Stimulated activated CD4-positive, alpha-beta T cell treated with anti-CD3 and anti-CD28 coated beads, Interleukin-4, amount 100 ng/mL, for 4 hours (primary cell): ENCODE data around the gene TFRC.
"Not testable (repeated sequence)": the region's sequence is repeated elsewhere in the genome, so short reads cannot be mapped to it uniquely, and the experiment has no call there.

Experiments used
- DNase-seq, 2 experiments: peaks; one replicate each; pipeline ENCODE4 v3.0.0-alpha.2; 2020

TFRC gene

GRCh38 chr3:196047391-196048030, 34.4 kb downstream of the TFRC start:
- DNase-seq: no peak

DNA sequence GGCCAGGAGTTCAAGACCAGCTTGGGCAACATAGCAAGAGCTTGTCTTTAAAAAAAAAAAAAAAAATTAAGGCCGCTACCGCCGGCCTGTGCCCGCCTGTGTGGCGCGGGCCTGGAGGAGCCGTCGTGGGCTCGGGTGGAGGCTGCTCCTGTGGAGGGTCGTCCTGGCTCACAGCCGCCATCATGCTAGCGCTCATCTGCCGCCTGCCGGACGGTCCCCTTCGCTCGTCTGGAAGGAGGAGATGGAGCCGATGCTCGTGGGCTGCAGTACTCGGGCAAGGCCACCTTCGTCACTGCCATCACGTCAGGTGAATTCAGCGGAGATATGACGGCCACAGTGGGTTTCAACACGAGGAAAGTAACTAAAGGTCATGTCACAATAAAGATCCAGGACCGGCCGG, 37.4 kb downstream of the TFRC start:
- no peak for DNase-seq

- DNase-seq: no peak
These were observed 39.2 kb downstream of the TFRC start for GRCh38 chr3:196042673-196043072.

- DNase-seq: no peak
These were observed 42.5 kb downstream of the TFRC start for GRCh38 chr3:196039359-196039758.

- not testable (repeated sequence) for DNase-seq
These were observed 55.8 kb downstream of the TFRC start for GRCh38 chr3:196026059-196026458.

DNA sequence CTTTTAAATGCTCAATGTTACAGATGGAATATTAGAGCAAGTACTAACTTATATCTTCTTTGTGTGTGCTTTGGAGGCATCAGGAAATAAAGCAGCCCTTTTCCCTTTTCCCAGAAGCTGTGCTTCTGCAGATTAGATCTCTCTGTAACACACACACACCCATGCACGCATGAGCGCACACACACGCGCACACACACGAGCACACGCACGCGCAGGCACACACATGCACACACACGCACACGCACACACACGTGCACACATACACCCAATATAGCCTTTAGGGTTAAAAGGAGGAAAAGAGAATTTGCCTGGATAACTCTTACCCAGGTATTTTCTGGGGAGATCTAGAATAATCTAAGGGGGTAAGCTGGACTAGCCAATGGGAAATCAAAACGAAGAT, 56.9 kb downstream of the TFRC start:
- no peak for DNase-seq

GRCh38 chr3:196023947-196024346, 57.9 kb downstream of the TFRC start:
- no peak for DNase-seq

DNA sequence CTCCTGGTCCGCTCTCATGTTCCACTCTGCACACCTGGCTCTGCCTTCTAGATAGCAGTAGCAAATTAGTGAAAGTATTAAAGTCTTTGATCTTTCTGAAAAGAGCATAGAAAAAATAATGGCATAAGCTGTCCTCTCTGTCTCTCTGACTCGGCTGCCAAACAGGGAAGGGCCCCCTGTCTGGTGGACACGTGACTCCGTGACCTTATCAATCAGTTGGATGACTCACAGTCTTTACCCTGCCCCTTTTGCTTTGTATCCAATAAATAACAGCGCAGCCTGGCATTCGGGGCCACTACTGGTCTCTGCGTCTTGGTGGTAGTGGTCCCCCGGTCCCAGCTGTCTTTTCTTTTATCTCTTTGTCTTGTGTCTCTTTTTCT, 59.4 kb downstream of the TFRC start:
- not testable (repeated sequence) for DNase-seq

DNA sequence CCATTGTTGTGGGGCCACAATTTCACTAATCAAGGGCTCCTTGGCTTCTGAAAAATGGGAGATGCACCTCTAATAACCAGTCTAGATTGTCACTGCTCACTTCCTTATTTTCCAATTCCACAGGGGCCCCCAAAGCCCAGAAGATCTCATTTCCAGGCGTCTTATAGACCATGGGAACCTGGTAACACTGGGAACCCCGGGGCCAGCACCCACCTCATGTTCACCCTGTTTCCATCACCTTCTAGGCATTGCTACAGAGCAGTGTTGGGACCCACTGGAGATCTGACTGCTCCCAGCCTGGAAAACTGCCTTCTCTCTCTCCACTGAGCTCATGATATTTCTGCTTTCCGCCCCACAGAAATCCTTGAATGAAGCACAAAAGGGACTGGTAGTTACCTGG, 61.5 kb downstream of the TFRC start:
- DNase-seq: no peak

DNA sequence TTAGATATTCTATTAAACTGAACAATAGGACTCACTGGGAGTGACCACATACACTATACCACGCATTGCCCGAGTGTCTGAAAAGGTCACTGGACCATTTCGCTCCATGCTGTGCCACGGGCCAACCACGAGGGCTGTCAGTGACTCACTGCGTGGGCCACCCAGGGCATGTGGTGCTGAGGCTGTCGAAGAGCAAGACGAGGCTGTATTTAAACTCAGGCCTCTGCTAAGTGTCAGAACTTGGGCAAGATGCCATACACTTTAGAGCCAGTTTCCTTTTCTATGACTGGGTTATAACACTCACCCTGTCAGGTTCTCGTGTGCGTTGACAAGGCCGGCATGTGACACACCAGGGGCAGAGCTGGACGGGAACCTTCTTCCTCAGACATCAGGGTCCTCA, 62.3 kb downstream of the TFRC start:
- not testable (repeated sequence) for DNase-seq

GRCh38 chr3:196018159-196018558, 63.7 kb downstream of the TFRC start:
- DNase-seq: not testable (repeated sequence)

DNA sequence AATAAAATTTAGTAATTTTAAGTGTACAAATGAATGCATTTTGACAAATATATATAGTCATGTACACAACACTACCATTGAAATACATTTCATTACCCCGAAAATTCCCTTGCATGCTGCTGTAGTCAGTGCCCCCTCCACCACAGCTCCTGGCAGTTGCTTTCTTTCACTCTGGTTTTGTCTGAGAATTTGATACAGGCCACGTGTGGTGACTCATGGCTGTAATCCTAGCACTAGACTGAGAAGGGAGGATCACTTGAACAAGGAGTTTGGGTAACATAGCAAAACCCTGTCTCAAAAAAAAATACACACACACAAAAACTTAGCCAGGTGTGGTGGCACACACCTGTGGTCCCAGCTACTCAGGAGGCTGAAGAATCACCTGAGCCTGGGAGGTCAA, 65.4 kb downstream of the TFRC start:
- no peak for DNase-seq

DNA sequence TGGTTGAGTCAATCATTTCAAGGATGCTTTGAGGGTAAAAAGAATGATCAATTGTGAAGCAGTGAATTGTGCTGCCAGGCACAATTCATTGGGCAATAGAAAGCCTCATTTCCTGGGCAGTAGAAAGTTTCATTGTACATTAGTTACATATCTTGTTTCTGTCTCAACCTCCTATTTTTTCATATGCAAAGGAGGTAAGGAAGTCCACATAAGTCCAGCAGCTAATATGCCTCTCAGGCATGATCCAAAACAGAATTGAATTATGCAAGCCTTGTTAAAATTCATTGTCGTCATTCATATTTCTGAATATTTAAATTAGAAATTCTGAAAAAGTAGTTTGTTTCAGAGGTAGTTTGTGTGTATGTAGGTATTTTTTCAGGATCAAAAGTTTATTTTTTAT, 65.8 kb downstream of the TFRC start:
- DNase-seq: no peak

GRCh38 chr3:196013587-196014487, 68.1 kb downstream of the TFRC start:
- no peak for DNase-seq

DNA sequence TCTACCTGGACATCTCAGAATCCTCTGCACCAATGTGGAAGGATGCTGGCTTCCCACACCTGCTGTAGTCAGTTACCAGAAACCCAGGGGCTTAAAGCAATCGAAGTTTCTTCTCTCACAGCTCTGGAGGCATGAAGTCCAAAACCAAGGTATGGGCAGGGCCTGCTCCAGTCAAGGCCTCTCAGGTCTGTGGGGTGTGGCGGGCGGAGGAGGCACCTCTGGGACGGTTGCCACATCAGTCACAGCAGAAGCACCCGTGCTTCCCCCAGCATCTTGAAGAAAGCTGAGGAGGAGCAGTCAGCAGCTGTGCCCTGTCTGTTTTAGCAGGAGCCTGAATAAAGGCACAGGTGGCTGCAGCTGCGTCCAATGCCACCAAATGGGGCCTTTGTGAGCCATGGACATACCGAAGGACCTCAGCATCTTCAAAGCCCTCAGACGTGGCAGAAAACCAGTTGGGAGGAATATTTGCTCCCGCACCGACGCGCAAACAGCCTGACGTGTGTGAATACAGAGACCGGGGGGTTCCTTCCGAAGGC, 68.9 kb downstream of the TFRC start:
- DNase-seq: no peak

- DNase-seq: no peak
These were observed 69.4 kb downstream of the TFRC start for GRCh38 chr3:196012481-196012880.

DNA sequence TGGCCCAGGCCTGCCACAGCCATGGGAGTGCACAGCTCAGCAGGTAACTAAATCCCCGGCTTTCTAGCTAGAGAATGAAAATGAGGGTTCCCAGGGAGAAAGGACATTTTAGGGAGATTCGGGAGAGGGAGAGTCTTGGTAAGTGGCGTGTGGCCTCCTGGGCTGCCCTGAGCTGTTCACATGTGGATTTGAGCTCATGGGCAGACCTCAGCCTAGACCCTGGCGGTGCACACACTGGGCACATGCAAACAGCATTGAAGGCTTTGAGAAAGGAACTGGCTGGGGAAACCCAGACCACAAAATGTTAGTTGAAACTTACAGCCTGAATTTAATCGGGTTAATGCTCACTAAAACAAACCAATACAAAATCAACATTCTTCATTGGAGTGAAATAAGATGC, 72.4 kb downstream of the TFRC start:
- DNase-seq: no peak

DNA sequence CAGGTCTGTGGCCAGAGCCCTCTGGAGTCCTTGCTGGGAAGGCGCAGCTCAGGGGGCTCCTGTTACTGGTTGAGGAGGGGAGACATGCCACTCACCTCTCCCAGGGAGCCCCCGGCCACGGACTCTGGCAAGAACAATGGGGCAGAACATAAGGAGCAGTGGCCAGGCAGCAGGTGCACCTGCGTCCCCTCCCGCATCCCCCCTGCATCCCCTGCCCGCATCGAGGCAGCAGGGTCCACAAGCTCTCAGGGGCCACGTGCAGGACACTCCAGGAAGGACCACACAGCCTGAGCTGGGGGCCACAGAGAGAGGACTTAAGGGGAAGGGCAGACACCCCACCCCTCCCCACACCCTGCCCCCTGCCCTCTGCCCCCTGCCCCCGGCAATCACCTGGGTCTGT, 73.0 kb downstream of the TFRC start:
- DNase-seq: no peak

- DNase-seq: no peak
These were observed 73.5 kb downstream of the TFRC start for GRCh38 chr3:196008387-196008786.

DNA sequence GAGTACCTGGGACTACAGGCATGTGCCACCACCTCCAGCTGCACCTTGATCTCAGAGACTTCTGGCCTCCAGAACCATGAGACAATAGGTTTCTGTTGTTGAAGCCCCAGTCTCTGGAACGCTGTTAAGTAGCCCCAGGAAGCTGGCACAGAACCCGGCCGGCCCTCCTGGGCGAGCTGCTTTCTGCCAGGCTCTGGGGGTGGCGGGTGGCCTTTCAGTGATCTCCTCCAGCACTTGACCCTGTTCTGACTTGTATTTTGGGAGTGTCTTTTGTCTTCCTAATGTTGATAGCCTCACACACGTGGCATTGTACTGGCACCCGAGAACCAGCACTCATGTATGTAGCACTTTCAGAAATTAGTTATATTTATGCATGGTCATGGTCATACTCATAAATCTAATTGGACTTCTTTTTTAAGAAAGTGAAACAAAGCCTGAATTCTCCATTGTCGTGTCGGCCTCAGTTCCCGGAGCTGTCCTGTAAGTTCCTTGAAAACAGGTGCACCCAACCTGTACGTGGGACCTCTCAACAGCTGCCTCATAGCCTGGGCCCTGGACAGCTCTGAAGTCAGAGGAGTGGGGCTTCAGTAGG, 74.0 kb downstream of the TFRC start:
- no peak for DNase-seq

GRCh38 chr3:196005338-196005737, 76.6 kb downstream of the TFRC start:
- not testable (repeated sequence) for DNase-seq

GRCh38 chr3:196004359-196005052, 77.4 kb downstream of the TFRC start:
- DNase-seq: not testable (repeated sequence)

- no peak for DNase-seq
These were observed 78.3 kb downstream of the TFRC start for GRCh38 chr3:196003611-196004010.
